ENCODE data around the gene LEMD2.
A peak's percentile ranks its signal among the peaks of the same experiment; 100 is the strongest.

LEMD2 gene

GRCh38 chr6:33791620-33792019, 2.7 kb upstream of the LEMD2 start:
- no peak for DNase-seq

- no peak for DNase-seq
Measured at GRCh38 chr6:33790910-33791309, 2.0 kb upstream of the LEMD2 start.

GRCh38 chr6:33790379-33790778, 1.4 kb upstream of the LEMD2 start:
- no peak for DNase-seq

GRCh38 chr6:33789550-33789895, 593 bp upstream of the LEMD2 start:
- DNase-seq, result no peak

GRCh38 chr6:33787954-33788693, 806 bp downstream of the LEMD2 start:
- DNase-seq, result peak; percentile 81

GRCh38 chr6:33787346-33787953, 1.5 kb downstream of the LEMD2 start:
- DNase-seq, result no peak

GRCh38 chr6:33786736-33787135, 2.2 kb downstream of the LEMD2 start:
- DNase-seq, result no peak

- peak; percentile 84 for DNase-seq
Measured at GRCh38 chr6:33785778-33786177, 3.2 kb downstream of the LEMD2 start.

- no peak for DNase-seq
Measured at GRCh38 chr6:33784787-33785186, 4.1 kb downstream of the LEMD2 start.

GRCh38 chr6:33783781-33784520, 5.0 kb downstream of the LEMD2 start:
- DNase-seq, result no peak

- no peak for DNase-seq
Measured at GRCh38 chr6:33782561-33782960, 6.4 kb downstream of the LEMD2 start.

GRCh38 chr6:33781131-33781975, 7.6 kb downstream of the LEMD2 start:
- peak; percentile 87 for DNase-seq

- DNase-seq, result no peak
Measured at GRCh38 chr6:33779895-33780294, 9.0 kb downstream of the LEMD2 start.

- no peak for DNase-seq
Measured at GRCh38 chr6:33779290-33779689, 9.6 kb downstream of the LEMD2 start.

GRCh38 chr6:33778444-33779121, 10.3 kb downstream of the LEMD2 start:
- DNase-seq, result no peak

- DNase-seq, result no peak
Measured at GRCh38 chr6:33777398-33778388, 11.2 kb downstream of the LEMD2 start.

GRCh38 chr6:33776764-33777163, 12.2 kb downstream of the LEMD2 start:
- DNase-seq, result no peak

- no peak for DNase-seq
Measured at GRCh38 chr6:33776186-33776585, 12.7 kb downstream of the LEMD2 start.

GRCh38 chr6:33774774-33775173, 14.2 kb downstream of the LEMD2 start:
- no peak for DNase-seq

GRCh38 chr6:33772902-33773472, 15.9 kb downstream of the LEMD2 start:
- no peak for DNase-seq
